Karpas-422 (cell line): ENCODE measurements around the gene GP1BA. TPM values are rescaled to one million over a fixed set of nuclear protein-coding genes. Genes with fewer than 3 reads are reported as not detected.
"Not testable (repeated sequence)": the region's sequence is repeated elsewhere in the genome, so short reads cannot be mapped to it uniquely, and the experiment has no call there.

Experiments used
- DNase-seq: peaks from one replicate; pipeline ENCODE4 v3.0.0-alpha.2; 2015
- H2AFZ ChIP-seq: fragments of 200-600 bp; sonication (generic); 2 replicates; pipeline ENCODE4 v1.6.1; 2014; ENCODE audit warnings: antibody characterized with exemption, low read length, mixed read lengths
- H3K27ac ChIP-seq: fragments of 200-600 bp; sonication (generic); 2 replicates; pipeline ENCODE4 v1.5.1; 2014; ENCODE audit warnings: mild to moderate bottlenecking, low read length, moderate library complexity
- H3K27me3 ChIP-seq: fragments of 200-600 bp; sonication (generic); 2 replicates; pipeline ENCODE4 v1.6.1; 2014; ENCODE audit warnings: low read length, mixed read lengths
- H3K36me3 ChIP-seq: fragments of 200-600 bp; sonication (generic); 2 replicates; pipeline ENCODE4 v1.6.1; 2014; ENCODE audit warnings: low read length, mixed read lengths; ENCODE audit not compliant: insufficient read depth
- H3K4me1 ChIP-seq: fragments of 200-600 bp; sonication (generic); 2 replicates; pipeline ENCODE4 v1.6.1; 2014; ENCODE audit warnings: mild to moderate bottlenecking, low read length, mixed read lengths
- H3K4me2 ChIP-seq: fragments of 200-600 bp; sonication (generic); 2 replicates; pipeline ENCODE4 v1.6.1; 2014; ENCODE audit warnings: low read length, low read depth, mild to moderate bottlenecking; ENCODE audit not compliant: poor library complexity, severe bottlenecking
- H3K4me3 ChIP-seq: fragments of 200-600 bp; sonication (generic); 2 replicates; pipeline ENCODE4 v1.5.1; 2014; ENCODE audit warnings: mild to moderate bottlenecking, antibody characterized with exemption, low read length, mixed read lengths
- H3K79me2 ChIP-seq: fragments of 200-600 bp; sonication (generic); 2 replicates; pipeline ENCODE4 v1.6.1; 2014; ENCODE audit warnings: mild to moderate bottlenecking, low read length, mixed read lengths
- H3K9ac ChIP-seq: fragments of 200-600 bp; sonication (generic); 2 replicates; pipeline ENCODE4 v1.6.0; 2014; ENCODE audit warnings: low read length
- H3K9me2 ChIP-seq: fragments of 200-600 bp; sonication (generic), shearing (Covaris generic); replicated peaks from 2 replicates; pipeline ENCODE4 v1.6.0; 2014; ENCODE audit warnings: mild to moderate bottlenecking, low read length, moderate library complexity; ENCODE audit not compliant: insufficient read depth
- H3K9me3 ChIP-seq: fragments of 300-700, 200-600 bp; sonication (generic); 2 replicates; pipeline ENCODE4 v1.6.1; 2014; ENCODE audit warnings: low read length, mixed read lengths
- H4K20me1 ChIP-seq: fragments of 200-600 bp; sonication (generic); 2 replicates; pipeline ENCODE4 v1.6.1; 2014; ENCODE audit warnings: mild to moderate bottlenecking, antibody characterized with exemption, low read length, low read depth; ENCODE audit not compliant: insufficient read depth
- total RNA-seq: library from RNA; depleted of rRNA; stranded (reverse); fragments of >200 nt; shearing (Covaris generic); gene quantifications from 2 replicates; pipeline ENCODE4 v1.2.3, GENCODE V29; 2014; ENCODE audit warnings: low replicate concordance

Gene GP1BA
- total RNA-seq, 1 experiment from 2014 or later = not detected

GRCh38 chr17:4926577-4927335, 5.3 kb upstream of the GP1BA start:
- not testable (repeated sequence) for H3K4me1 ChIP-seq, H3K27ac ChIP-seq, H3K4me2 ChIP-seq, H3K9me2 ChIP-seq, H3K9ac ChIP-seq, H3K79me2 ChIP-seq, H2AFZ ChIP-seq, H3K36me3 ChIP-seq, H3K27me3 ChIP-seq, DNase-seq, H4K20me1 ChIP-seq, H3K4me3 ChIP-seq, H3K9me3 ChIP-seq

GRCh38 chr17:4928881-4929280, 3.2 kb upstream of the GP1BA start:
- DNase-seq = no peak
- Histone ChIP-seq H3K27ac (no peak overlapping the region), H3K4me3 (no peak overlapping the region), H3K4me1 (no peaks in the 10 kb centered on the region), H3K9me2 (no peaks in the 10 kb centered on the region), H4K20me1 (no peaks in the 10 kb centered on the region), H3K36me3 (no peaks in the 10 kb centered on the region), H3K4me2 (no peak overlapping the region), H2AFZ (no peak overlapping the region), H3K27me3 (no peaks in the 10 kb centered on the region), H3K79me2 (no peaks in the 10 kb centered on the region), H3K9me3 (no peaks in the 10 kb centered on the region), H3K9ac (no peak overlapping the region)

- Histone ChIP-seq H2AFZ (no peak overlapping the region), H3K4me2 (no peak overlapping the region), H3K79me2 (peaks cover 9% of the 10 kb centered on the region; the same call in 1 of the 2 replicates), H3K4me3 (no peak overlapping the region), H3K9me3 (no peaks in the 10 kb centered on the region), H3K27me3 (no peaks in the 10 kb centered on the region), H3K27ac (no peak overlapping the region), H4K20me1 (no peaks in the 10 kb centered on the region), H3K9ac (no peak overlapping the region), H3K4me1 (no peaks in the 10 kb centered on the region), H3K36me3 (peaks cover under 1% of the 10 kb centered on the region), H3K9me2 (no peaks in the 10 kb centered on the region)
- no peak for DNase-seq
Observed at GRCh38 chr17:4932756-4933155, 679 bp downstream of the GP1BA start.

GRCh38 chr17:4933646-4934045, 1.6 kb downstream of the GP1BA start:
- DNase-seq = no peak
- Histone ChIP-seq H3K4me1 (peaks cover 7% of the 10 kb centered on the region), H2AFZ (no peak overlapping the region), H4K20me1 (no peaks in the 10 kb centered on the region), H3K4me3 (no peak overlapping the region), H3K4me2 (no peak overlapping the region), H3K36me3 (peaks cover 9% of the 10 kb centered on the region), H3K9me3 (no peaks in the 10 kb centered on the region), H3K27ac (no peak overlapping the region), H3K27me3 (no peaks in the 10 kb centered on the region), H3K9me2 (no peaks in the 10 kb centered on the region), H3K9ac (no peak overlapping the region), H3K79me2 (peaks cover 18% of the 10 kb centered on the region)

GRCh38 chr17:4934173-4934979, 2.3 kb downstream of the GP1BA start:
- Histone ChIP-seq H4K20me1 (no peaks in the 10 kb centered on the region), H3K4me1 (peaks cover 10% of the 10 kb centered on the region), H3K36me3 (peaks cover 10% of the 10 kb centered on the region), H3K27ac (no peak overlapping the region), H3K9ac (no peak overlapping the region), H3K9me2 (no peaks in the 10 kb centered on the region), H3K4me3 (no peak overlapping the region), H3K27me3 (no peaks in the 10 kb centered on the region), H3K4me2 (no peak overlapping the region), H3K9me3 (no peaks in the 10 kb centered on the region), H3K79me2 (peaks cover 25% of the 10 kb centered on the region), H2AFZ (no peak overlapping the region)
- no peak for DNase-seq

- DNase-seq = no peak
- H3K27ac ChIP-seq = no peak overlapping the region
- H3K9me2 ChIP-seq = no peaks in the 10 kb centered on the region
- no peak overlapping the region for H3K4me3 ChIP-seq
- peaks cover 10% of the 10 kb centered on the region for H3K36me3 ChIP-seq
- H2AFZ ChIP-seq = no peak overlapping the region
- H3K79me2 ChIP-seq = peaks cover 31% of the 10 kb centered on the region
- no peaks in the 10 kb centered on the region for H3K9me3 ChIP-seq
- no peak overlapping the region for H3K4me2 ChIP-seq
- peaks cover 10% of the 10 kb centered on the region for H3K4me1 ChIP-seq
- no peak overlapping the region for H3K9ac ChIP-seq
- H3K27me3 ChIP-seq = no peaks in the 10 kb centered on the region
- H4K20me1 ChIP-seq = no peaks in the 10 kb centered on the region
Observed at GRCh38 chr17:4935650-4936049, 3.6 kb downstream of the GP1BA start.

- Histone ChIP-seq H3K4me1 (peaks cover 12% of the 10 kb centered on the region), H3K79me2 (peaks cover 39% of the 10 kb centered on the region), H3K9me3 (no peaks in the 10 kb centered on the region), H2AFZ (no peak overlapping the region), H3K4me3 (no peak overlapping the region), H3K9ac (no peak overlapping the region), H4K20me1 (no peaks in the 10 kb centered on the region; the same call in 1 of the 2 replicates), H3K27ac (no peak overlapping the region), H3K9me2 (no peaks in the 10 kb centered on the region), H3K27me3 (no peaks in the 10 kb centered on the region), H3K4me2 (no peak overlapping the region), H3K36me3 (peaks cover 10% of the 10 kb centered on the region)
- no peak for DNase-seq
Observed at GRCh38 chr17:4936436-4936835, 4.4 kb downstream of the GP1BA start.

- Histone ChIP-seq H3K27me3 (no peaks in the 10 kb centered on the region), H3K36me3 (peaks cover 13% of the 10 kb centered on the region), H3K27ac (no peak overlapping the region), H3K9ac (no peak overlapping the region), H3K9me2 (no peaks in the 10 kb centered on the region), H2AFZ (no peak overlapping the region), H3K9me3 (no peaks in the 10 kb centered on the region), H4K20me1 (no peaks in the 10 kb centered on the region; the same call in 1 of the 2 replicates), H3K4me2 (no peak overlapping the region), H3K79me2 (peaks cover 50% of the 10 kb centered on the region), H3K4me1 (peaks cover 23% of the 10 kb centered on the region), H3K4me3 (no peak overlapping the region)
- no peak for DNase-seq
Observed at GRCh38 chr17:4937553-4937952, 5.5 kb downstream of the GP1BA start.
